Lower lobe of right lung (tissue), 2 donors: ENCODE data around the gene TAF11L14. TPM values are rescaled to one million over a fixed set of nuclear protein-coding genes. Genes with fewer than 3 reads are reported as not detected.

Experiments
- ATAC-seq, 2 donors: fragments of 200-7000 bp; cut with Tn5 transposase; one replicate each; pipeline ENCODE4 v1.9.1; 2020 to 2022; ENCODE audit warnings: mild to moderate bottlenecking in 2 of 2, moderate library complexity in 2 of 2
- DNase-seq: peaks from one replicate; pipeline ENCODE4 v3.0.0-alpha.2; 2020
- H3K27ac ChIP-seq: fragments of 200-600 bp; one replicate; pipeline ENCODE4 v1.8.0; 2022
- H3K27me3 ChIP-seq: fragments of 200-600 bp; one replicate; pipeline ENCODE4 v1.8.0; 2022; ENCODE audit warnings: low read depth
- H3K36me3 ChIP-seq: fragments of 200-600 bp; one replicate; pipeline ENCODE4 v1.8.0; 2022; ENCODE audit warnings: mild to moderate bottlenecking
- H3K4me1 ChIP-seq: fragments of 200-600 bp; one replicate; pipeline ENCODE4 v1.8.0; 2022
- H3K4me3 ChIP-seq: fragments of 200-600 bp; one replicate; pipeline ENCODE4 v1.8.0; 2022; ENCODE audit warnings: mild to moderate bottlenecking
- H3K9me3 ChIP-seq: fragments of 200-600 bp; one replicate; pipeline ENCODE4 v1.8.0; 2022
- intact Hi-C: fragments of 100-400 bp; cut with DNase I; formaldehyde crosslinking; loops from one replicate; pipeline ENCODE4 v1.11.0; 2022
- total RNA-seq: library from RNA; stranded (reverse); fragmentation: NEBNext Ultra II Directional; extraction: Animal tissue kit (Norgen Biotek cat#: 25700); gene quantifications from one replicate; pipeline ENCODE4 v1.2.1, GENCODE V29; 2021
- TF ChIP-seq, protein P1 (sequence below): fragments of 200-600 bp; IDR thresholded peaks from one replicate; pipeline ENCODE4 v1.8.0; 2022; ENCODE audit warnings: antibody characterized with exemption, mild to moderate bottlenecking
- donor health status: DM: no; HTN: yes; CAD: no; lungs with severe emphysema.

The TAF11L14 gene
- total RNA-seq, 1 donor from 2014 or later = not detected

DNA sequence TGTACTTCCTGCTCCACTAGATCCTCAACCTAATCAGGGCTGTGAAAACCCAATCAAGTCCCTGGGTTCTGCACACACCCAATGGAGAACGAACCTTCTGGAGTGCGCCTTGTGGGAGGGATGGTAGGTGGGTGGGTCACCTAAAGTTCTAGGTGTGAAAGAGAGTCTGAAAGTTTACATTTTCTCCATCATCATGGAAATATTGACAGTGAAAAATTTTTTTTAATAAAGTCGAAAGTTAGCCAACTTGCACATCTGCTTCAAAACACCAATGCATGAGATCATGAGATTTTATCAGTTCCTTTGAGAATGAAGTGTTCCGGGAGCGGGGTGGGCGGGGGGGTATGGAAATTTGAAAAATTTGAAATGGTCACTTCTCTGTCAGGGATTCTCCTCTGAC lies 21.7 kb downstream of the TAF11L14 start:
- ATAC-seq (no peak), DNase-seq (no peak)
- TF ChIP-seq, protein P1, sequence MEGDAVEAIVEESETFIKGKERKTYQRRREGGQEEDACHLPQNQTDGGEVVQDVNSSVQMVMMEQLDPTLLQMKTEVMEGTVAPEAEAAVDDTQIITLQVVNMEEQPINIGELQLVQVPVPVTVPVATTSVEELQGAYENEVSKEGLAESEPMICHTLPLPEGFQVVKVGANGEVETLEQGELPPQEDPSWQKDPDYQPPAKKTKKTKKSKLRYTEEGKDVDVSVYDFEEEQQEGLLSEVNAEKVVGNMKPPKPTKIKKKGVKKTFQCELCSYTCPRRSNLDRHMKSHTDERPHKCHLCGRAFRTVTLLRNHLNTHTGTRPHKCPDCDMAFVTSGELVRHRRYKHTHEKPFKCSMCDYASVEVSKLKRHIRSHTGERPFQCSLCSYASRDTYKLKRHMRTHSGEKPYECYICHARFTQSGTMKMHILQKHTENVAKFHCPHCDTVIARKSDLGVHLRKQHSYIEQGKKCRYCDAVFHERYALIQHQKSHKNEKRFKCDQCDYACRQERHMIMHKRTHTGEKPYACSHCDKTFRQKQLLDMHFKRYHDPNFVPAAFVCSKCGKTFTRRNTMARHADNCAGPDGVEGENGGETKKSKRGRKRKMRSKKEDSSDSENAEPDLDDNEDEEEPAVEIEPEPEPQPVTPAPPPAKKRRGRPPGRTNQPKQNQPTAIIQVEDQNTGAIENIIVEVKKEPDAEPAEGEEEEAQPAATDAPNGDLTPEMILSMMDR = no peak
- Histone ChIP-seq H3K36me3 (no peaks in the 10 kb centered on the region), H3K27ac (no peak overlapping the region), H3K9me3 (no peaks in the 10 kb centered on the region), H3K4me1 (no peaks in the 10 kb centered on the region), H3K27me3 (no peaks in the 10 kb centered on the region), H3K4me3 (no peak overlapping the region)
- intact Hi-C loops = no loop called here

DNA sequence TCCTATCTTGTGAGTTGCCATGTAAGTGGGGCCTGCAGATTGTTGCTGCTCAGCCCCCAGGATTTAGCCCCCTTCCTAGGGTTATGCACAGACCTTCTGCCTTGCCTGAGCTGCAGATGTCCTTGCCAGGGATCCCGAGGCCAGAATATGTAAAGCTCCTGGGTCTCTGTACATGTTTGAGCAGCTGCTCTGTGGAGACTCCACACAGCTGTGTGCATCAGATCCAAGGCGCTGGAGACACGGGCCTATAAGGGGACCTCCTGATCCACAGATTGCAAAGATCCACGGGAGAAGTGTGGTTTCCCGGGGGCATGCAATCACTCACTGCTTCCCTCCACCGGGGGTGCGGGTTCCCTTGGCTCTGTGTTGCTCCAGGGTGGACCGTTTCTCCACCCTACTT lies 28.9 kb downstream of the TAF11L14 start:
- intact Hi-C loops = no loop called here
- no peak for DNase-seq
- no peak overlapping the region for H3K27ac ChIP-seq
- H3K4me1 ChIP-seq = no peaks in the 10 kb centered on the region
- no peak for ATAC-seq
- H3K9me3 ChIP-seq = no peaks in the 10 kb centered on the region
- no peaks in the 10 kb centered on the region for H3K36me3 ChIP-seq
- TF ChIP-seq, protein P1 = no peak
- no peaks in the 10 kb centered on the region for H3K27me3 ChIP-seq
- no peak overlapping the region for H3K4me3 ChIP-seq

DNA sequence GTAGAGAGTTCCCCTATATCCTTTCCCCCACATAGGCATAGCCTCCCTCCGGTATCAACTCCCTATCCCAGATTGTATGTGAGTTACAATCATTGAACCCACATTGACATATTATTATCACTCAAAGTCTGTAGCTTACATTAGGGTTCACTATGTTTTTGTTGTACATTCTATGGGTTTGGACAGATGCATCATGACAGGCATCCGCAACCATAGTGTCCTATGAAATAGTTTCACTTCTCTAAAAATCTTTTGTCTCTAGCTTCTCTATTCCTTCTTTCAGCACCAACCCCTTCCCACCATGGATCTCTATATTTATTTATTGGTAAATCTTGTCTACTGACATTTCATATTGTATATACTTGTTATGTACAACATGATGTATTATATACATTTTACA lies 31.6 kb downstream of the TAF11L14 start:
- DNase-seq (no peak), ATAC-seq (no peak)
- no peaks in the 10 kb centered on the region for H3K4me1 ChIP-seq
- no peaks in the 10 kb centered on the region for H3K36me3 ChIP-seq
- no peaks in the 10 kb centered on the region for H3K27me3 ChIP-seq
- no peaks in the 10 kb centered on the region for H3K9me3 ChIP-seq
- no peak overlapping the region for H3K27ac ChIP-seq
- intact Hi-C loops = no loop called here
- H3K4me3 ChIP-seq = no peak overlapping the region
- TF ChIP-seq, protein P1 = no peak

DNA sequence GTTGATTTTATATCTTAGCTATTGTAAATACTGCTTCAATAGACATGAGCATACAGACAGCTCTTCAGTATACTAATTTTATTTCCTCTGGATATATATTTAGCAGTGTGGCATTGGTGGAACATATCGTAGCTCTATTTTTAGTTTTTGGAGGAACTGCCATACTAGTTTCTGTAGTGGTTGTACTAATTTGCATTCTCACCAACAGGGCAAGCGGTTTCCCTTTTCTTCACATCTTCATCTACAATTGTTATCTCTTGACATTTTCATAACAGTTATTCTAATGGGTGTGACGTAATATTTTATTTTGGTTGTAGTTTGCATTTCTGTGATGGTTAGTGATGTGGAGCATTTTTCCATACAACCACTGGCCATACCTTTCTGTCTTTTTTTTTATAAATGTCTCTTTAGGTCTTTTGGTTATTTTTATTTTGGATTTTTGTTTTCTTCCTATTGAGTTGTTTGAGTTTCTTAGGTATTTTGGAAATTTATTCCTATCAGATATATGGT lies 32.5 kb downstream of the TAF11L14 start:
- H3K4me3 ChIP-seq = no peak overlapping the region
- no peak overlapping the region for H3K27ac ChIP-seq
- no peak for DNase-seq
- TF ChIP-seq, protein P1 = no peak
- no peaks in the 10 kb centered on the region for H3K9me3 ChIP-seq
- H3K36me3 ChIP-seq = no peaks in the 10 kb centered on the region
- intact Hi-C loops = no loop called here
- no peaks in the 10 kb centered on the region for H3K4me1 ChIP-seq
- ATAC-seq = no peak
- no peaks in the 10 kb centered on the region for H3K27me3 ChIP-seq

DNA sequence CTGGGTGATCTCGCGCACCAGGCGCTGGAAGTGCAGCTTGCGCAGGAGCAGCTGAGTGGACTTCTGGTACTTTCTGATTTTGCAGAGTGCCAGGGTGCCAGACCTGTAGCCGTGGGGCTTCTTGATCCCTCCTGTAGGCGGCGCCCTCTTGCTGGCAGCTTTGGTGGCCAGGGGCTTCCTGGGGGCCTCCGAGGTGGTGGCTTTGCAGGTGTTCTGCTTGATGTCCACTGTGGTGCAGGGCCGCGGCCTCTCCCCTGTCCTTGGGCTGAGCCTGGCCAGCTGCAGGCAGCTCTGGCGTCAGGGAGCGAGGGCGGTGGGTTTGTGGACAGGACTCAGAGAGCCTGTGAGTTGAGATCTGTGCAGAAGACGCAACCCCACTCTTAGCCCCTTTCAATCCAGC lies 36.1 kb downstream of the TAF11L14 start:
- ATAC-seq (peak in 1 of 2 donors; percentile 21), DNase-seq (no peak)
- intact Hi-C loops = no loop called here

More for the DNA sequence above, 36.1 kb downstream of the TAF11L14 start:
- no peaks in the 10 kb centered on the region for H3K9me3 ChIP-seq
- H3K27ac ChIP-seq = no peak overlapping the region
- H3K36me3 ChIP-seq = no peaks in the 10 kb centered on the region
- H3K4me1 ChIP-seq = no peaks in the 10 kb centered on the region
- H3K4me3 ChIP-seq = no peak overlapping the region
- no peaks in the 10 kb centered on the region for H3K27me3 ChIP-seq
- TF ChIP-seq, protein P1 = no peak
